ENCODE measurements around the gene SPATA31E1.

Gene SPATA31E1

DNA sequence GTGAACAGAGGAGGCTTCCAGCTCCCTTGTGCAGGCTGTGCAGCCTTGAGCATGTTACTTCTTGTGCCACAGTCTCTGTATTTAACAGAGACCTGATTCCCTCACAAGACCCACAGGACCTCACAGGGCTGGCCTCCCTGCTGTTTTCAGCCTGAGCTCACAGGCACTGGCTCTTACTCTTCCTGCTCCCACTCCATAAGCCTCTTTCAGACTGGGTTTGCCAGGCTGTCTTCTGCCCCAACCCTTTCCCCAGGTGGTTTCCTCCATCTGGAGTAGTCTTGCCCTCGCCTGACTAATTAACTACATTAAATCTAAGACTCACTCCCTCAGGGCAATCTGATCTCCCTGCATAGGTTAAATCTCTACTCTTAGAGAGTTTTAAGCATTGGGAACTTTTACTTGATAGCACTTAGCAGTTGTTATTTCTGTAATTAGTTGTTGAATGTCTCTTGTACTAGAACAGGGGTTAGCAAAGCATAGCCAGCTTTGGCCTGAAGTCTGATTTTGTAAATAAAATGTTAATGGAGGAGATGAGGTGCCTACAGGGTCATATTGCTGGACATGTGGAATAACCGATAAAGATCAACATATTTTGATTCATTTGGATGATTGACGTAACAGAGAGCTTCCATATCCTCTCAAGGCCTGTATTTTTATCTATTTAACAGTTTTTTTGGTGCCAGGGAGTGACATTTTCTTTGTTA is 28.6 kb upstream of the SPATA31E1 start:
- TF ChIP-seq, protein P1, sequence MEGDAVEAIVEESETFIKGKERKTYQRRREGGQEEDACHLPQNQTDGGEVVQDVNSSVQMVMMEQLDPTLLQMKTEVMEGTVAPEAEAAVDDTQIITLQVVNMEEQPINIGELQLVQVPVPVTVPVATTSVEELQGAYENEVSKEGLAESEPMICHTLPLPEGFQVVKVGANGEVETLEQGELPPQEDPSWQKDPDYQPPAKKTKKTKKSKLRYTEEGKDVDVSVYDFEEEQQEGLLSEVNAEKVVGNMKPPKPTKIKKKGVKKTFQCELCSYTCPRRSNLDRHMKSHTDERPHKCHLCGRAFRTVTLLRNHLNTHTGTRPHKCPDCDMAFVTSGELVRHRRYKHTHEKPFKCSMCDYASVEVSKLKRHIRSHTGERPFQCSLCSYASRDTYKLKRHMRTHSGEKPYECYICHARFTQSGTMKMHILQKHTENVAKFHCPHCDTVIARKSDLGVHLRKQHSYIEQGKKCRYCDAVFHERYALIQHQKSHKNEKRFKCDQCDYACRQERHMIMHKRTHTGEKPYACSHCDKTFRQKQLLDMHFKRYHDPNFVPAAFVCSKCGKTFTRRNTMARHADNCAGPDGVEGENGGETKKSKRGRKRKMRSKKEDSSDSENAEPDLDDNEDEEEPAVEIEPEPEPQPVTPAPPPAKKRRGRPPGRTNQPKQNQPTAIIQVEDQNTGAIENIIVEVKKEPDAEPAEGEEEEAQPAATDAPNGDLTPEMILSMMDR (IDR thresholded peaks at IDR 0.05; ENCODE audit: unreplicated experiment in 3 of 3), result no peak
- H3K27ac Mint-ChIP-seq, result peak overlapping the region; percentile 2 to 35 (median 22)
- peaks cover 13% of the 10 kb centered on the region for H3K9me3 Mint-ChIP-seq
- peaks cover 6% of the 10 kb centered on the region for H3K36me3 Mint-ChIP-seq (ENCODE audit: low read depth)
- H3K4me1 Mint-ChIP-seq, result peaks cover 16% of the 10 kb centered on the region
- peaks cover 4% of the 10 kb centered on the region for H3K27me3 Mint-ChIP-seq (ENCODE audit: low read depth)
- H3K4me3 Mint-ChIP-seq, result no peak overlapping the region

DNA sequence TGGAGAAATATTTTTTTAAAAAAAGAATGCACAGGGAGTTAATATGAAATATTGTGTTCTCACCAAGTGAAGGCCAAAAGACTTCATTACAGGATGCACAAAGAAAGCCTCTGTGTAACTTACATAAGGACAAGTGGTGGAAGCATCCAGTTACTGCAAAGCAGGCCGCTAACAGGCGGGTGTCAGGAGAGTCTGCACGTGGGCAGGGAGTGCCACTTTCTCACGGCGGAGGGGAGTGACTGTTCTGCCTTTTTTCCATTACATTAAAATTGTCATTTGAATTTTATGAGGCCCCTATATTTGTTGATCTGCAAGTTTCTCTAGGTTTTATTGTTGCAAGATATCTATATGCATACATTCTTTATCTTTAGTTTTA is 28.1 kb upstream of the SPATA31E1 start:
- H3K4me3 Mint-ChIP-seq, result no peak overlapping the region
- peaks cover 4% of the 10 kb centered on the region for H3K27me3 Mint-ChIP-seq (ENCODE audit: low read depth)
- peaks cover 18% of the 10 kb centered on the region for H3K9me3 Mint-ChIP-seq
- peak overlapping the region in 1 of 3 experiments; percentile 2 for H3K27ac Mint-ChIP-seq
- H3K36me3 Mint-ChIP-seq (ENCODE audit: low read depth), result peaks cover 10% of the 10 kb centered on the region
- TF ChIP-seq, protein P1 (IDR thresholded peaks at IDR 0.05; ENCODE audit: unreplicated experiment in 3 of 3), result no peak
- peaks cover 11% of the 10 kb centered on the region for H3K4me1 Mint-ChIP-seq

DNA sequence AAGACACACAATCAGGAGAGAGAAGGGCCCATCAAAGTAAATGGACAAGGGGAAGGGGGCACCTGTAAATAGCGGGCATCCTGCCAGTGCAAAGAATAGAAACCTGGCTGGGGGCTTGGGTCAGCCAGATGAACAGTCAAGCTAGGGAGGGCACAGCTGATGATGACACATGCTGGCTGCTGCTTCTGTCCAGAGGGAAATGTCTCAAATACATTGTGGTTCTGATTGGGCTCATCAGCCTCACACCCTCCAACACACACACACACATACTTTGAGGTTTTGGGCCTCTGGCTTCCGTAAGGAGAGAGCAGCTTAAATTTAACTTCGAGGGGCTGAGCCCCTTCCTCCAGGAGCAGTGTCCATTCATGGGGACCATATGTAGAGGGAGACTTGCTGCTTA is 27.6 kb upstream of the SPATA31E1 start:
- Mint-ChIP-seq H3K27ac (peak overlapping the region in 1 of 3 experiments; percentile 2), H3K9me3 (peaks cover 19% of the 10 kb centered on the region), H3K36me3 (ENCODE audit: low read depth) (peaks cover 10% of the 10 kb centered on the region), H3K4me3 (no peak overlapping the region), H3K27me3 (ENCODE audit: low read depth) (peaks cover 4% of the 10 kb centered on the region), H3K4me1 (peaks cover 11% of the 10 kb centered on the region)
- TF ChIP-seq, protein P1 (IDR thresholded peaks at IDR 0.05; ENCODE audit: unreplicated experiment in 3 of 3), result no peak

DNA sequence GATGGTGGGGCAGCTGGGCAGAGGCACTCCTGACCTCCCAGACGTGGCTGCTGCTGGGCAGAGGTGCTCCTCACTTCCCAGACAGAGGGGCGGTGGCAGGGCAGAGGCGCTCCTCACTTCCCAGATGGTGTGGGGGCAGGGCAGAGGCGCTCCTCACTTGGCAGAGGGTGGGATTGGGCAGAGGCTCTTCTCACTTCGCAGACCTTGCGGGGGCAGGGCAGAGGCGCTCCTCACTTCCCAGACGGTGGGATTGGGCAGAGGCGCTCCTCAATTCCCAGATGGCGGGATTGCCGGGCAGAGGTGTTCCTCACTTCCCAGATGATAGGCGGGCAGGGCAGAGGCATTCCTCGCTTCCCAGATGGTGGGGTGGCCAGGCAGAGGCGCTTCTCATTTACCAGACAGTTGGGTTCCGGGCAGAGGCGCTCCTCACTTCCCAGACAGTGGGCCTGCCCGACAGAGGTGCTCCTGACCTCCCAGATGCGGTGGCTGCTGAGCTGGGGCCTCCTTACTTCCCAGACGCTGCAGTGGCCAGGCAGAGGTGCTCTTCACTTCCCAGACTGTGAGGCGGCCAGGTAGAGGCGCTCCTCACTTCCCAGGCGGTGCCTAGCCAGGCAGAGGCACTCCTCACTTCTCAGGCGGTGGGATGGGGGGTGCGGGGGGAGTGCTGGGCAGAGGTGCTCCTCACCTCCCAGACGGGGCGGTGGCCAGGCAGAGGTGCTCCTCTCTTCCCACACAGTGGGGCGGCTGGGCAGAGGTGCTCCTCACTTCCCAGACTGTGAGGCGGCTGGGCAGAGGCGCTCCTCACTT is 25.3 kb upstream of the SPATA31E1 start:
- H3K27me3 Mint-ChIP-seq (ENCODE audit: low read depth), result no peaks in the 10 kb centered on the region
- H3K4me1 Mint-ChIP-seq, result peaks cover 11% of the 10 kb centered on the region
- no peak overlapping the region for H3K4me3 Mint-ChIP-seq
- TF ChIP-seq, protein P1 (IDR thresholded peaks at IDR 0.05; ENCODE audit: unreplicated experiment in 3 of 3), result no peak
- peaks cover 38% of the 10 kb centered on the region for H3K9me3 Mint-ChIP-seq
- peaks cover 13% of the 10 kb centered on the region for H3K36me3 Mint-ChIP-seq (ENCODE audit: low read depth)
- H3K27ac Mint-ChIP-seq, result no peak overlapping the region

DNA sequence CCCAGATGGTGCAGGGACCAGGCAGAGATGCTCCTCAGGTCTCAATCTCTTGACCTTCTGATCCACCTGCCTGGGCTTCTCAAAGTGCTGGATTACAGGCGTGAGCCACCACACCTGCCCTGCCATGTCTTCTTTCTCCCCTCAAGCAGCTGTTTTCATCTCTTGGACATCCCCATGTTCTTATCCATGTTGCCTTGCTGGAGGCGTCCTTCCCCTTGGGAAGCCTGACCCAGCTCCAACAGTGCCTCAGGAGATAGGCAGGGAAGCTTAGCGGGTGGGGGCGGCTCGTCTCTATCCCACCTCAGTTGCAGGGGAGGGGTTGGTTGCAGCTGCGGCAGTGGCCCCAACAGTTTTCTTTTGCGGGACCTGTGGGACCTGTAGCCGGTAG is 24.7 kb upstream of the SPATA31E1 start:
- H3K27me3 Mint-ChIP-seq (ENCODE audit: low read depth), result no peaks in the 10 kb centered on the region
- TF ChIP-seq, protein P1 (IDR thresholded peaks at IDR 0.05; ENCODE audit: unreplicated experiment in 3 of 3), result no peak
- no peak overlapping the region for H3K27ac Mint-ChIP-seq
- H3K4me3 Mint-ChIP-seq, result no peak overlapping the region
- peaks cover 41% of the 10 kb centered on the region for H3K9me3 Mint-ChIP-seq
- peaks cover 13% of the 10 kb centered on the region for H3K36me3 Mint-ChIP-seq (ENCODE audit: low read depth)
- peaks cover 11% of the 10 kb centered on the region for H3K4me1 Mint-ChIP-seq

Measured in nephron (organoid).